KMS-11 (cell line): ENCODE data around the gene PLP1.

ENCODE experiments used
- H2AFZ ChIP-seq: fragments of 200-600 bp; sonication (generic); 2 replicates; pipeline ENCODE4 v1.6.1; 2016; ENCODE audit warnings: antibody characterized with exemption, mixed run types, low read depth
- H3K27ac ChIP-seq: fragments of 200-600 bp; sonication (generic); 2 replicates; pipeline ENCODE4 v1.6.1; 2016; ENCODE audit warnings: mild to moderate bottlenecking, mixed run types
- H3K27me3 ChIP-seq: fragments of 200-600 bp; sonication (generic); 2 replicates; pipeline ENCODE4 v1.6.1; 2017; ENCODE audit warnings: mild to moderate bottlenecking, low read depth, mixed run types, moderate library complexity; ENCODE audit not compliant: insufficient read depth
- H3K36me3 ChIP-seq: fragments of 200-600 bp; sonication (generic); 2 replicates; pipeline ENCODE4 v1.6.1; 2017; ENCODE audit warnings: mild to moderate bottlenecking, mixed run types; ENCODE audit not compliant: insufficient read depth
- H3K4me1 ChIP-seq: fragments of 200-600 bp; sonication (generic); 2 replicates; pipeline ENCODE4 v1.6.1; 2016; ENCODE audit warnings: mild to moderate bottlenecking, low read depth, mixed run types; ENCODE audit not compliant: poor library complexity, severe bottlenecking
- H3K4me2 ChIP-seq: fragments of 200-600 bp; sonication (generic); 2 replicates; pipeline ENCODE4 v1.7.0; 2016; ENCODE audit warnings: mild to moderate bottlenecking, mixed run types
- H3K4me3 ChIP-seq: fragments of 200-600 bp; sonication (generic); IDR thresholded peaks from 2 replicates; pipeline ENCODE4 v1.6.1; 2017; ENCODE audit warnings: low read depth, low read length, mixed read lengths; ENCODE audit not compliant: insufficient read depth
- H3K79me2 ChIP-seq: fragments of 200-600 bp; sonication (generic); 2 replicates; pipeline ENCODE4 v1.6.1; 2016; ENCODE audit warnings: low read depth, mixed run types; ENCODE audit not compliant: insufficient read depth
- H3K9ac ChIP-seq: fragments of 200-600 bp; sonication (generic); 2 replicates; pipeline ENCODE4 v1.6.1; 2016; ENCODE audit warnings: mild to moderate bottlenecking, mixed run types
- H4K20me1 ChIP-seq: fragments of 200-600 bp; sonication (generic); 2 replicates; pipeline ENCODE4 v1.6.1; 2016; ENCODE audit warnings: mild to moderate bottlenecking, mixed run types; ENCODE audit not compliant: insufficient read depth
- TF ChIP-seq, protein P1 (sequence below): fragments of 200-600 bp; sonication (generic); conservative IDR thresholded peaks from 2 replicates; pipeline ENCODE4 v1.6.1; 2017; ENCODE audit warnings: low read depth, mild to moderate bottlenecking, antibody characterized with exemption, low read length, moderate library complexity, mixed read lengths

The PLP1 gene

DNA sequence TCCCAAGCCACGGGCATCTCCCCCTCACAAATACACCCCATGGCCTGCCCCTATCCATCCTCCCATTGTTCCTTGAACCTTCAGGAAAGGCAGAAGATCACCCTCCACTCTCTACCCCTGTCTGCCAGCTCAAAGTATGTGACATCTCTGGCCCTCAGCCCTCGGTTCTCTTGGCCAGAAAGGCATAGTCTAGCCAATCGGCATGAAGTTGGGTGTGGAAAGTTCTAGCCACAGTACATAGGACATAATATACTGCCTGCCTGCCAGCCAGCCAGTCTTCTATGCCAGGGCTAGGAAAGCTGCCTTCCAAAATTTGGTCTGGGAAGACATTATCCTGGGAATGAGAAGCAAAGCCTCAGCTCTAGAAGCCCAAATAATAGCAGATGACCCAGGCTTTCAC lies 3.2 kb upstream of the PLP1 start:
- H4K20me1 ChIP-seq, result no peaks in the 10 kb centered on the region
- H3K4me3 ChIP-seq, result no peak overlapping the region
- no peak overlapping the region for H2AFZ ChIP-seq
- no peaks in the 10 kb centered on the region for H3K79me2 ChIP-seq
- H3K4me2 ChIP-seq, result no peak overlapping the region
- TF ChIP-seq, protein P1, sequence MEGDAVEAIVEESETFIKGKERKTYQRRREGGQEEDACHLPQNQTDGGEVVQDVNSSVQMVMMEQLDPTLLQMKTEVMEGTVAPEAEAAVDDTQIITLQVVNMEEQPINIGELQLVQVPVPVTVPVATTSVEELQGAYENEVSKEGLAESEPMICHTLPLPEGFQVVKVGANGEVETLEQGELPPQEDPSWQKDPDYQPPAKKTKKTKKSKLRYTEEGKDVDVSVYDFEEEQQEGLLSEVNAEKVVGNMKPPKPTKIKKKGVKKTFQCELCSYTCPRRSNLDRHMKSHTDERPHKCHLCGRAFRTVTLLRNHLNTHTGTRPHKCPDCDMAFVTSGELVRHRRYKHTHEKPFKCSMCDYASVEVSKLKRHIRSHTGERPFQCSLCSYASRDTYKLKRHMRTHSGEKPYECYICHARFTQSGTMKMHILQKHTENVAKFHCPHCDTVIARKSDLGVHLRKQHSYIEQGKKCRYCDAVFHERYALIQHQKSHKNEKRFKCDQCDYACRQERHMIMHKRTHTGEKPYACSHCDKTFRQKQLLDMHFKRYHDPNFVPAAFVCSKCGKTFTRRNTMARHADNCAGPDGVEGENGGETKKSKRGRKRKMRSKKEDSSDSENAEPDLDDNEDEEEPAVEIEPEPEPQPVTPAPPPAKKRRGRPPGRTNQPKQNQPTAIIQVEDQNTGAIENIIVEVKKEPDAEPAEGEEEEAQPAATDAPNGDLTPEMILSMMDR, result no peak
- peaks cover 15% of the 10 kb centered on the region for H3K4me1 ChIP-seq
- H3K27ac ChIP-seq, result no peak overlapping the region
- no peaks in the 10 kb centered on the region for H3K27me3 ChIP-seq
- no peaks in the 10 kb centered on the region for H3K36me3 ChIP-seq
- H3K9ac ChIP-seq, result no peak overlapping the region

DNA sequence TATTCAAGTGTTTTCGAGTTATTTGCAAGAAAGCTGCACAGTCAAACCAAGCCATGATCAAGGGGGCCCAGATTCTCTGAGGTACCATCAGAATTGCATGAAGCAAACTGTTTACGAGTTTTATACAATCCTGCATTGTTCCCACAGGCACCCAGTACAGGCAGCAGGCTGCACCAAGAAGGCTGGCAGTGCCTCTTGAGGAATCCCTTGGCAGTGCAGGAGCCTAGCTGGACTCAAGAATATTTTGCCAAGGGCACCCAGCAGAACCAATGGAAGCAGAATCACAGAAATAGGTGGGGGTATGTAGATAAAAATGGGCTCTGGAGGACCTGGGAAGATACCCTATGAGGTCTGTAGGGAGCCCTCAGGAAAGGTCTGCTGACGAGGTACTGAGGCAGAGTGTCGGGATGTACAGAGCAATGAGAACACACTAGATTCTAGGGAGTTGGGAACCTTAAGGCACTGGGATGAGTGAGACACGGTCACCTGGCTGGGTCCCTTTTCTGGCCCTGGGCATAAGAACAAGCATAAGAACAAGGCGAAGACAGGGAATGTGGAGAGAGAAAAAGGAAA lies 2.5 kb upstream of the PLP1 start:
- Histone ChIP-seq H3K79me2 (no peaks in the 10 kb centered on the region), H2AFZ (no peak overlapping the region; the same call in 1 of the 2 replicates), H3K36me3 (no peaks in the 10 kb centered on the region), H3K9ac (no peak overlapping the region), H3K4me1 (peaks cover 10% of the 10 kb centered on the region), H4K20me1 (no peaks in the 10 kb centered on the region), H3K4me3 (no peak overlapping the region), H3K27ac (no peak overlapping the region), H3K4me2 (no peak overlapping the region), H3K27me3 (no peaks in the 10 kb centered on the region)
- TF ChIP-seq, protein P1, result peak; percentile 69

DNA sequence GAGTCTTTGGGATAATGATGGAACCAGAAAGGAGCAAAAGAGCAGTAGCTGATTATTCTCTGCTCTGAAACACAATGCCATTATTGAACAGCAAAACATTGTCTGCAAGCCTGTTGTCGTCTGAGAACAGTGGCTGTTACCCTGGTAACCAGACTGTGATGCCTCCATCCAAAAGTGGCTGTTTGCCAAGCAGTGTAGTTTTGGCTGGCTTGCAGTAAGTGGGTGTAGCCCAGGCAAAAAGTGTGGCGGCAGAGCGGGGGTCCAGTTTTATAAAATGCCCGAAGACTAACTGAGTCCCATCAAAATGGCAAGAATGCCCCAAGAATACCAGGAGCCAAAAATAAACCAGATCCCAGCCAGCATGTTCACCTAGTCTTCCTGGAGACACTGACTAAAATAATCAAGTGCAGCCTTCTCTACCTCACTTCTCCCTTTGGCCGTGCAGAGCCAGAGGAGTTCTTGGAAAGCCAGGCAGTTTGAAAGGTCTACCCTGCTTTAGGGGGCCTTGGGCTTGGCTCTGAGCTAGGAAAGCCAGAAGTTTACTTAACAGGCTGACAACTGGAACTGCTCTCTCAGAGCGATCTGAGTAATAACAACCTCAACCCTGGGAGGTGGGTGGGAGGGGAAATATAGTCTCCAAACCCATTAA lies 2.6 kb downstream of the PLP1 start:
- H3K4me1 ChIP-seq, result no peaks in the 10 kb centered on the region
- H3K4me2 ChIP-seq, result no peak overlapping the region
- no peaks in the 10 kb centered on the region for H3K36me3 ChIP-seq
- H3K9ac ChIP-seq, result no peak overlapping the region
- no peaks in the 10 kb centered on the region for H3K27me3 ChIP-seq
- H4K20me1 ChIP-seq, result no peaks in the 10 kb centered on the region
- TF ChIP-seq, protein P1, result no peak
- no peaks in the 10 kb centered on the region for H3K79me2 ChIP-seq
- no peak overlapping the region for H2AFZ ChIP-seq
- H3K4me3 ChIP-seq, result no peak overlapping the region
- no peak overlapping the region for H3K27ac ChIP-seq

DNA sequence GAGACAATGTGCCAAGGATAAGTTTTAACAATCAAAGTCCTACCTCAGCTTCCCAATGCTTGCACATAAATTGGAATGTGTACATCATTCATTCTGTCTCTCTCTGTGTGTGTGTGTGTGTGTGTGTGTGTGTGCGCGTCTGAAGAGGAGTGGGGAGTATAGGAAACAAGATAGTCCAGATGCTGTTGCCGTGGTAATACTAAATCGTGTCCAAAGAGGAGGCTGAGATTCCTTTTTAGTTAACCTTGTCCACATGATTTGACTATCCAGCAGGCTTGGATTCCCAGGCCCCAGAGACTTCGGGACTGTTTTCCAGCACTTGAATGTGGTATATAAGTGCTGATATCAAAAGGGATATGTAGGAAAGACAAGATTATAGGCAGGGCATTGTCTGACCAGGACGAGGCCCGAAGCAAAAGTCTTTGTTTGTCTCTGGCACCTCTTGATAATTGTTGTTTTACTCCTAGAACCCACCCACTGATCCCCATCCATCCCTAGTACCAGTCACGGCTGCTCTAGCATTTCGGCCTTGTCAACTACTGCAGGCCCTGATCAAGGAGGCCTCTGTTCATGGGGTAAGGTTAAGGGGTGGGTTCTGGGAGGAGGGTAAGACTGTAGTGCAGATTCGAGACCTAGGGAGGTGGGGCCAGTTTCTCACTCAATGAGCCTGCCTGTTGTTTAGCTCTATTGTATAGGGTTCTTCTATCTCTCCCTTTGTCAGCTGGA lies 3.9 kb downstream of the PLP1 start:
- TF ChIP-seq, protein P1, result no peak

More for the DNA sequence above, 3.9 kb downstream of the PLP1 start:
- Histone ChIP-seq H2AFZ (no peak overlapping the region), H3K4me3 (no peak overlapping the region), H3K9ac (no peak overlapping the region), H3K4me1 (no peaks in the 10 kb centered on the region), H3K27me3 (no peaks in the 10 kb centered on the region), H4K20me1 (no peaks in the 10 kb centered on the region), H3K79me2 (no peaks in the 10 kb centered on the region), H3K36me3 (no peaks in the 10 kb centered on the region), H3K27ac (no peak overlapping the region), H3K4me2 (no peak overlapping the region)
